Cerebellar cortex (tissue), 1 donor: ENCODE results near the gene CCDC88C.

Source experiments
- DNase-seq: peaks from one replicate; pipeline ENCODE4 v3.0.0-alpha.2; 2015; ENCODE audit warnings: low spot score

Gene CCDC88C

DNA sequence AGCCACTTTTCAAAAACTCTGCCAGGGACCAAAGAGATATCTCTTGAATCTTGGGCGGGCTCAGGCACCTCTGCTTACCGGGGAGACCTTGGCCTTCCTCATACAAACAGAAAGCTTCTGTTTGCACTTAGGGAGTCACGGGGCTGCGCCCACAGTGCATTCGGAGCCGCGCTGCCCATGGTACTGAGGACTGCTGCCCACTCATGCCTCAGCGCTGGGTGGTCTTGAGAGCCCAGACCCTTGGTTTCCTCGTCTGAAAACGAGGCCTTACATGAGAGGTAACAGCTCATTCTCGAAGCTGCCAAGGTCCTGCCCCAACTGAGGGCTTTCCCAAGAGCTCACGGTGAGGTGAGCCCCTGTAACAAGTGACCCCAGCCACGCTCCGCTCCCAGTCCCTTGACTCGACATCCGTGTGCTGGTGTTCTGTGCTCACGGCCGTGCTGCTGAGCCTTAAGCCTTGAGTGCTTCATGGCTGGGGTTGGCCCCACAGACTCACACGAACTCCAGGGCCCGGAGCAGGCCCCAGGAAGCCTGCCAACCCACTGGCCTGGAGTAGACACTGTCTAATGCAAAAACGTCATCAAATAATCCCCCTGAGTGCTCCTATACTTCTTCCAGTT is 125.7 kb downstream of the CCDC88C start:
- no peak for DNase-seq

DNA sequence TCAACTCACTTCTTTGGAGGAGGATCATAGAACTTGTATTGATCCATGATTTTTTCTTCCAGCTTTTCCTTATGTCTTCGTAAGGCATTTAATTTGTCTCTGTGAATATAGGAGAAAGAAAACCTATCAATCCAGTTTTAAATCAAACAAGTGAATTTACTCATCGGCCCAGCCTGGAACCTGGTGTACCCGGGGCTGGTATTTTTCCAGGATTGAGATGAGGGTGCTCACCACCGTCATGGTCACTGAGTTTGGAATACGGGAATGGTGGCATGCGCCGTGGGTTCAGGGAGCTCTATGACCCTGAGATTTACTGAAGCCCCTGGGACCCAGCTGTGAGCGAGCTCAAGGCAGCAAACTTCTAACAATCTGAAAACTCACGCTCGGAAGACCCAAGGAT is 126.6 kb downstream of the CCDC88C start:
- no peak for DNase-seq

DNA sequence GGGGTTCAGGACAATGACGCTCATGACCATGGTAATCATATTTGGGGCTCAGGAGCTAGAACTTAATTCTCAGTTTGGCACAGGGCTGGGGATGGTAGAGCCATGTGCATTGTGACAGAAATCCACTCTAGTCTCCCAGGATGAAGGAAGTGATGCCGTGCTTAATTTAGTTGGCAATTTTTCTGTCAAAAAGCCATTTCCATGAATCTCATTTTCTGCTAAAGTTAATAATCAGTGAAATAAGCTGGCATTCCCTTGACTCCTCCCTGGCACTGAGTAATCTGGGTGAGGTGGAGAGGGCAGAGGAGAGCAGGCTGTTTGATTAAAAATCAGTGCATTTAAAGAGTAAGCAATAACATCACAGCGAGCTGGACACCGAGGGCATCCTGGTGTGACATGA is 128.2 kb downstream of the CCDC88C start:
- DNase-seq, result no peak

DNA sequence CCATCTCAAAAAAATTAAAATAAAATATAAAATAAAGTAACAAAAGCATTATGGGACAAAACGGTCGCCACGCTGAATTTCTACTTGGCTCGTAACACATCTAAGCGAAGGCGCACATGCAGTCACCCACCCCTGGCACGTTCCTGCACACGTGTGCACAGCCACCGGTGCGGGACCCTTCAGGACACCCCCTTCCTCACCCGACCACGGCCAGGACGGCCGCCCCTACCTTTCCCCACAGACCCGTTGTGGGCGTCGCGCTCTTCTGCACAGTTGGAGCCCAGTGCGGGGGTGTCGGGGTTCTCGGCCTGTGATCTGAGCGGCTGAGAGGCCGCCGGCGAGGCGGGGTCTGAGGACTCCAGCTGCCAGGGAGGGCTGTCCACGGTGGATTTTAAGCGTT is 128.7 kb downstream of the CCDC88C start:
- no peak for DNase-seq

- DNase-seq, result peak; percentile 88
Measured at GRCh38 chr14:91286530-91286937, 131.1 kb downstream of the CCDC88C start.

GRCh38 chr14:91284791-91285548 is 132.7 kb downstream of the CCDC88C start:
- no peak for DNase-seq

- no peak for DNase-seq
Measured at GRCh38 chr14:91284146-91284790, 133.4 kb downstream of the CCDC88C start.

- DNase-seq, result no peak
Measured at GRCh38 chr14:91283666-91284065, 134.0 kb downstream of the CCDC88C start.

DNA sequence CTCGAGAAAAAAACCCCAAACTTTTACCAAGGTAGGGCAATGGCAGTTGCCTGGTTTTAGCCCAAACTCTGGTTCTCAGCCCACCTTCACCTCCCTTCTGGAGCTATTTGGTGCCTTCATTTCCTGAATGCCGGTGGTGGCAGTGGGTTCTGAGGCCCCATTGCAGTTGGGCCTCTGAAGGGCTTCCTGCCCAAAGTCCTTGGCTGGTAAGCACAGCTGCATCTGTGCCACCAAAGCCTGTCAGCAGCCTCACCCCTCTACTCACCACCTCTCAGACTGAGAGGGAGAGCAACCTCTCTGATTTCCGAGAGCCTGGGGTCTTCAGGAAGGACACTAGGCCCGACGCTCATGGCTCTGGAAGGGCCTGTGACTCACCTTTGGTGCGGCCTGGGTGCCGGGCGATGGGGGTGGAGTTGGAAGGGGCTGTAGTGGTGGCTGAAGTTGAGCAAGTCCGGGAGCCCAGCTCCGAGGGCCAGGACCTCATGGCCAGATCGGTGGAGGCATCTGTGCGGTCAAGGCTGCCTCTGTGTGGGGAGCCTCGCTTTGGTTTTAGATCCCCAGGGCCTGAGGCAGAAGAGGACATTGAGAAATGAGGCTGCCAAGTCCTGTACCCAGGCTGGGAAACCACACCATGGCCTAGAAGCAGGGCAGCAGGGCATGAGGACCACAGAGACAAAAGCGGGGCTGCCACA is 134.5 kb downstream of the CCDC88C start:
- no peak for DNase-seq

- no peak for DNase-seq
Measured at GRCh38 chr14:91281346-91281745, 136.3 kb downstream of the CCDC88C start.

GRCh38 chr14:91280129-91280528 is 137.5 kb downstream of the CCDC88C start:
- DNase-seq, result no peak

- no peak for DNase-seq
Measured at GRCh38 chr14:91279354-91279753, 138.3 kb downstream of the CCDC88C start.

DNA sequence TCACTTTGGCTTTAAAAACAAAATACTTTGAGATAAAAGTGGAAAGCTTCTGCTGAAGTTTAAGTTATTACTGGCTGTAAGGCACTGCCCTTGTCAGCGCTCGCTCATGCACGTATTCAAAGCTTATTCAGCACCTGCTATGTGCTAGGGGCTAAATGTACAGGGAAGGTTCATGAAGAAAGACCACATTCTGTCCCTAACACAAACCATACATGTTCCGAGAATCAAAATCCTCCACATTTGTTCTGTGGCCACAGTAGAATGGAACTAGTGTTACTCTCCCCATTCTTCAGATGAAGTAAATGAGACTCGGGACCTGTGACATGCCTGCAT is 139.3 kb downstream of the CCDC88C start:
- DNase-seq, result no peak

- DNase-seq, result peak; percentile 60
Measured at GRCh38 chr14:91277546-91278382, 139.9 kb downstream of the CCDC88C start.

GRCh38 chr14:91274796-91275195 is 142.8 kb downstream of the CCDC88C start:
- DNase-seq, result no peak

DNA sequence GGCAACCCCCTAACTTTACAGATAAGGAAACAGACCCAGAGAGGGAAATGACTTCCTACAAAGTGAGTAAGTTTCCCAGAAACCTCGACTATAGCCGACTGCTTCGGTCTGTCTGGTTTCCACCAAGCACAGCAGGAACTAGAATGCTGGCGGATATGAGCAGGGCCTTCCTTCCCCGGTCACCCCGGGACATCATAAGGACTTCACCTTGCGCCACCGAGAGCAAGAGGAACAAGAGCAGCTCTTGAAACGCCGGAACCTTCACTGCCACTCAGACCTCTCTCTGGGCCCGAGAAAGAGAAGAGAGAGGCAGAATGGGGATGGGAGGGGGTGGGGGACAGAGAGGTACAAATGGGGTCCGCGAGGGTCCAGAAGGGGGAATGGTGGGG is 143.7 kb downstream of the CCDC88C start:
- DNase-seq, result no peak

GRCh38 chr14:91273273-91273884 is 144.2 kb downstream of the CCDC88C start:
- no peak for DNase-seq

- no peak for DNase-seq
Measured at GRCh38 chr14:91272341-91273272, 145.0 kb downstream of the CCDC88C start.

DNA sequence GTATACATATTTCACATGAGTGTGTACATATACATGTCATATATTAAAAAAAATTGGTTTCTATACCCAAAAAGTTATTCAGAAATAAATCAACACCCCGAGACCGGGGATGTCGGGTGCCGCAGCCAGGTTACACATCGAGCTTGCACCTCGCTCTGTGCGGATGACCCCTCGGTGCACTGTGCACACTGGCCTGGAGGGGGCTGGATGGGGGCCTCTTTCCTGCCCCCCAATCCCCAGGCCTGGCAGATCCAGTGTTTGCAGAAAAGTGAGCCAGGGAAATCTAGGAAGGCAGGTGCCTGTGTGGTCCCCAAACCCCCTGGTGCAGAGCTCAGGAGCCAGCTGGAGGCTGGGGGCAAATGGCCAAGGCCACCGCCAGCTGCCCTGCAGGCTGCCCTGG is 146.0 kb downstream of the CCDC88C start:
- DNase-seq, result no peak

DNA sequence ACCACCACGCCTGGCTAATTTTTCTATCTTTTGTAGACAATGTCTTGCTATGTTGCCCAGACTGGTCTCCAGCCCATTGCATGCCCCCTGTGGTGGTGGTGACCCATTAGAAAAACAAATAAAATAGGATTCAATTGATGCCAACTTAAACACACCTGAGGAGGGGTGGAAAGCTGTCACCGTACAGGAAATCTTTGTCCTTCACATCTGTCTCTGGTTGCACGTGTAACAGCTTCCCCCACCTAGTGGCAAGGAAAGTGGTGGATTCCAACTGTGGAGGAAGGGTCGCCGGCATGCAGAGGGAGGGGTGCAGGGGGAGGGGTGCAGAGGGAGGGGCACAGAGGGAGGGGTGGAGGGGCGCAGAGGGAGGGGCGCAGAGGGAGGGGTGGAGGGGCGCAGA is 147.0 kb downstream of the CCDC88C start:
- no peak for DNase-seq
